Colonic mucosa (tissue), 4 donors: ENCODE results near the gene CDK8. TPM values are rescaled to one million over a fixed set of nuclear protein-coding genes. Genes with fewer than 3 reads are reported as not detected.

Experiments used
- DNase-seq: peaks from one replicate; pipeline ENCODE4 v3.0.0-alpha.2; 2020
- H3K27ac ChIP-seq: fragments of 200-600 bp; one replicate; pipeline ENCODE4 v1.8.0; 2021
- H3K27me3 ChIP-seq: fragments of 200-600 bp; one replicate; pipeline ENCODE4 v1.8.0; 2021
- H3K36me3 ChIP-seq: fragments of 200-600 bp; one replicate; pipeline ENCODE4 v1.8.0; 2021
- H3K4me1 ChIP-seq: fragments of 200-600 bp; one replicate; pipeline ENCODE4 v1.8.0; 2021; ENCODE audit warnings: mild to moderate bottlenecking
- H3K4me3 ChIP-seq: fragments of 200-600 bp; one replicate; pipeline ENCODE4 v1.8.0; 2021
- H3K9ac ChIP-seq, 2 donors: one replicate each; pipeline ENCODE4 v1.7.0; 2013; ENCODE audit warnings: control low read depth in 2 of 2, low read depth in 2 of 2, low read length in 2 of 2
- H3K9me3 ChIP-seq: fragments of 200-600 bp; one replicate; pipeline ENCODE4 v1.8.0; 2021
- intact Hi-C: fragments of 100-400 bp; cut with DNase I; formaldehyde crosslinking; loops from one replicate; pipeline ENCODE4 v1.14.1; 2022
- total RNA-seq, 2 donors: library from RNA; stranded (reverse); fragmentation: NEBNext Ultra II Directional in 1 of 2; extraction: Animal tissue kit (Norgen Biotek cat#: 25700) in 1 of 2; gene quantifications; one replicate each; pipeline ENCODE4 v1.2.1, GENCODE V29; 2021
- TF ChIP-seq, protein P1 (sequence below): fragments of 200-600 bp; IDR thresholded peaks from one replicate; pipeline ENCODE4 v1.8.0; 2022; ENCODE audit warnings: antibody characterized with exemption, mild to moderate bottlenecking
- donor health status: healthy.
- donor health status: DM: no; HTN: no; CAD: no.
- donor health status: DM: no; HTN: no; CAD: no.

The CDK8 gene
- total RNA-seq, 2 donors from 2014 or later = 22.7 to 31.8 TPM

DNA sequence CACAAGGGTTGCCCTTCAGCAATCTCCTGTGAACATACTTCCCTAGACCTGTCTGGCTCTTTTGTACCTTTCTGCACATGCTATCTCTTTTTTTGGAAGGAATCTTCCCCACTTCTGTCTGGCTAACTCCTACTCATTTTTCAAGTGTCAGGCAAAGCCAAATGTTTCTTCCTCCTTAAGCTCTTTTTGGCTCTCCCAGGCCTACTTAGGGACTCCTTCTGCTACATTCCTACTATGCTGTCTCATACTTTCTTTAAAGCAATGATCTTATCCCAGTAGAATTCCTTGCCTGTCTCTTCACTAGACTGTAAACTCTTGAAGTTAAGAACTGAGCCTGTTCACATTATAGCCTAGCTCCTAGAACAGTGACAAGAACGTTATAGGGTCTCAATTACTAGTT lies 188.6 kb downstream of the CDK8 start:
- no peaks in the 10 kb centered on the region for H3K9me3 ChIP-seq
- H3K27me3 ChIP-seq = no peaks in the 10 kb centered on the region
- TF ChIP-seq, protein P1, sequence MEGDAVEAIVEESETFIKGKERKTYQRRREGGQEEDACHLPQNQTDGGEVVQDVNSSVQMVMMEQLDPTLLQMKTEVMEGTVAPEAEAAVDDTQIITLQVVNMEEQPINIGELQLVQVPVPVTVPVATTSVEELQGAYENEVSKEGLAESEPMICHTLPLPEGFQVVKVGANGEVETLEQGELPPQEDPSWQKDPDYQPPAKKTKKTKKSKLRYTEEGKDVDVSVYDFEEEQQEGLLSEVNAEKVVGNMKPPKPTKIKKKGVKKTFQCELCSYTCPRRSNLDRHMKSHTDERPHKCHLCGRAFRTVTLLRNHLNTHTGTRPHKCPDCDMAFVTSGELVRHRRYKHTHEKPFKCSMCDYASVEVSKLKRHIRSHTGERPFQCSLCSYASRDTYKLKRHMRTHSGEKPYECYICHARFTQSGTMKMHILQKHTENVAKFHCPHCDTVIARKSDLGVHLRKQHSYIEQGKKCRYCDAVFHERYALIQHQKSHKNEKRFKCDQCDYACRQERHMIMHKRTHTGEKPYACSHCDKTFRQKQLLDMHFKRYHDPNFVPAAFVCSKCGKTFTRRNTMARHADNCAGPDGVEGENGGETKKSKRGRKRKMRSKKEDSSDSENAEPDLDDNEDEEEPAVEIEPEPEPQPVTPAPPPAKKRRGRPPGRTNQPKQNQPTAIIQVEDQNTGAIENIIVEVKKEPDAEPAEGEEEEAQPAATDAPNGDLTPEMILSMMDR = no peak
- intact Hi-C loops = no loop called here
- no peaks in the 10 kb centered on the region for H3K36me3 ChIP-seq
- no peak overlapping the region for H3K4me3 ChIP-seq
- no peak for DNase-seq
- H3K4me1 ChIP-seq = no peaks in the 10 kb centered on the region
- peak overlapping the region; percentile 44 for H3K27ac ChIP-seq
- H3K9ac ChIP-seq = no peak overlapping the region

DNA sequence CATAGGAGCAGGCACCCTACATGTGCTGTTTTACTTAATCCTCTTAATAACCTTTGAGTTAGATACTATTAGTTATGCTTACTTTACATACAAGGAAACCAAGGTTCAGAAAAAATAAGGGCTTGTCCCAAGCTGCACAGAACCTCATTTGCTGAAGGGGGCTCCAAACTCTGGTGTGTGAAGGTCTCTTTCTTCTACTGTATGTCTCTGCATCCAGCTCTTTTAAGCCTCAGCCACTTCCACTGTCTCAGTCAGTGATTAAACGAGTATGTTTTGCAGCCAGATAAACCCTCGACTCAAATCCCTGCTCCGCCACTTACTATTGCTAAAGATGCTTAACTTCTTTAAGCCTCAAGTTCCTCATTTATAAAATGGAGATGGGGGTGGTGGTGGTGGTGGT lies 191.2 kb downstream of the CDK8 start:
- Histone ChIP-seq H3K9me3 (no peaks in the 10 kb centered on the region), H3K27me3 (no peaks in the 10 kb centered on the region), H3K4me3 (no peak overlapping the region), H3K9ac (no peak overlapping the region), H3K36me3 (no peaks in the 10 kb centered on the region), H3K27ac (no peak overlapping the region), H3K4me1 (no peaks in the 10 kb centered on the region)
- TF ChIP-seq, protein P1 = no peak
- intact Hi-C loops = no loop called here
- DNase-seq = no peak

DNA sequence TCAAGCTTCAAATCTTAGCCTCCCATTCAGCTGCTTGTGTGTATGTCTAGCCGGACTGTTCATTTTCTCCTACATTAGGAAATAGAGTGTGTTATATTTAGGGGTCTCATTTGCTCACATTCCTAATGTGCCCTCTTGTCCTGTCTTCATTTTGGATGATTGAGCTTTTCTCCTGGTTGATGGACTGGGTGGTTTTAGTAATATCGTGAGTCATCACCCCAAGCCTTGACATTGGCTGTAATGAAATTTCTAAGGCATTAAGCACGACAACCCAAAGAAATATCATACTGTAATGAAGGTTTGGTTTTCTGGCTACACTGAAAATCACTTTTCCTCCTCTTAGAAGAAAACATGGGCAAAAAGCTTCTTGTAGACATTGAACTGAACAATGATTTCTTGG lies 192.8 kb downstream of the CDK8 start:
- TF ChIP-seq, protein P1 = no peak

DNA sequence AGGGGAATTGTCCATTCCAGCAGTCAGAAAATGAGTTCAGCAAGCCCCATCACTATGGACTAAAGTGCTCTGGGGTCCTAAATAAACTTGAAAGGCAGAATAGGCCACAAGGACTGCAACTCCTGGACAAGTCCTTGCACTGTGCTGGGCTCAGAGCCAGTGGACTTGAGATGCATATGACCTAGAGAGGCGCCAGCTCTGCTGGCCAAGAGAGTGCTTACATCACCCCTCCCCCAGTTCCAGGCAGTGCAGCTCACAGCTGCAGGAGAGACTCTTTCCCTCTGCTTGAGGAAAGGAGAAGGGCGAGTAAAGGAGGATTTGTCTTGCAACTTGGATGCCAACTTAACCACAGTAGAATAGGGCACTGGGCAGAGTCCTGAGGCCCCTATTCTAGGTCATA lies 194.1 kb downstream of the CDK8 start:
- DNase-seq = no peak
- H3K27ac ChIP-seq = no peak overlapping the region
- no peaks in the 10 kb centered on the region for H3K36me3 ChIP-seq
- no peak overlapping the region for H3K9ac ChIP-seq
- TF ChIP-seq, protein P1 = no peak
- H3K4me3 ChIP-seq = no peak overlapping the region
- no peaks in the 10 kb centered on the region for H3K27me3 ChIP-seq
- H3K9me3 ChIP-seq = no peaks in the 10 kb centered on the region
- H3K4me1 ChIP-seq = no peaks in the 10 kb centered on the region
- intact Hi-C loops = no loop called here

More for the DNA sequence above, 192.8 kb downstream of the CDK8 start:
- H3K9me3 ChIP-seq = no peaks in the 10 kb centered on the region
- no peak overlapping the region for H3K27ac ChIP-seq
- no peaks in the 10 kb centered on the region for H3K36me3 ChIP-seq
- H3K4me3 ChIP-seq = no peak overlapping the region
- no peak for DNase-seq
- no peaks in the 10 kb centered on the region for H3K4me1 ChIP-seq
- intact Hi-C loops = no loop called here
- no peak overlapping the region for H3K9ac ChIP-seq
- no peaks in the 10 kb centered on the region for H3K27me3 ChIP-seq

DNA sequence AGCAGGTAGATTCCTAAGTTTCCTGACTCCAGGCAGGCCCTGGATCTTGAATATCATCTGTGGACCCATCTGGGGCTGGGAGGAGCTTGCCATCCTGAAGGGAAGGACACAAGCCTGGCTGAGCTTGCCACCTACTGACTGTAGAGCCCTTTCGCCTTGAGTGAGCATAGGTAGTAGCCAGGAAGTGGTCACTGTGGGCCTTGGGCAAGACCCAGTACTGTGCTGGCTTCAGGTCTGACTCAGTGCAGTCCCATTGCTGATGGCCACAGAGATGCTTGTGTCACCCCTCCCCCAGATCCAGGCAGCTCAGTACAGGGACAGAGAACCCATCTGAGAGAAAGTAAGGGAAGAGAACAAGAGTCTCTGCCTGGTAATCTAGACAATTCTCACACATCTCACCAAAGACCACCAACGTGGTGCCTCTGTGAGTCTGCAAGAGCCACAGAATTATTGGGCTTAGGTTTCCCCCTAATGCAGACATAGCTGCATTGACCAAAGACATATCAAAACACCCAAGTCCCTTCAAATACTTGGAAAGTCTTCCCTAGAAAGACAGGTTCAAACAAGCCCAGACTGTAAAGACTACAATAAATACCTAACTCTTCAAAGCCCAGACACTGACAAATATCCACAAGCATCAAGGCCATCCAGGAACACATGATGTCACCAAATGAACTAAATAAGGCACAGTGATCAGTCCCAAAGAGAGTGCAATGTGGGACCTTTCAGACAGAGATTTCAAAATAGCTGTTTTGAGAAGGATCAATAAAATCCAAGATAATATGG lies 195.3 kb downstream of the CDK8 start:
- Histone ChIP-seq H3K27ac (no peak overlapping the region), H3K9me3 (no peaks in the 10 kb centered on the region), H3K9ac (no peak overlapping the region), H3K36me3 (no peaks in the 10 kb centered on the region), H3K4me1 (no peaks in the 10 kb centered on the region), H3K4me3 (no peak overlapping the region), H3K27me3 (no peaks in the 10 kb centered on the region)
- no peak for DNase-seq
- intact Hi-C loops = no loop called here
- TF ChIP-seq, protein P1 = no peak

Other genes starting within 250 kb of the CDK8 start
- gene SHISA2, start 202.1 kb upstream of the CDK8 start, total RNA-seq = under 1 TPM; 0.20 to 0.24 TPM
- gene RNF6, start 31.8 kb upstream of the CDK8 start, total RNA-seq = 10 to 100 TPM; 31.2 to 46.2 TPM